Neuronal stem cell (in vitro differentiated cells): ENCODE measurements around the gene PLP1. TPM values are rescaled to one million over a fixed set of nuclear protein-coding genes. Genes with fewer than 3 reads are reported as not detected.

Experiments used
- DNase-seq: peaks from one replicate; pipeline ENCODE4 v3.0.0-alpha.2; 2013; ENCODE audit warnings: low spot score
- H2AFZ ChIP-seq: one replicate; pipeline ENCODE4 v1.6.1; 2013; ENCODE audit warnings: mild to moderate bottlenecking, low read length, inconsistent platforms
- H2AK5ac ChIP-seq: 2 replicates; pipeline ENCODE4 v1.6.1; 2013; ENCODE audit warnings: low read depth, mild to moderate bottlenecking, inconsistent platforms, low read length, moderate library complexity, mixed read lengths
- H2BK120ac ChIP-seq: 2 replicates; pipeline ENCODE4 v1.6.1; 2013; ENCODE audit warnings: low read depth, mild to moderate bottlenecking, inconsistent platforms, low read length, moderate library complexity, mixed read lengths
- H2BK12ac ChIP-seq: one replicate; pipeline ENCODE4 v1.6.1; 2013; ENCODE audit warnings: low read length, inconsistent platforms
- H2BK15ac ChIP-seq: 2 replicates; pipeline ENCODE4 v1.6.1; 2013; ENCODE audit warnings: mild to moderate bottlenecking, low read length, inconsistent platforms, mixed read lengths
- H2BK5ac ChIP-seq: one replicate; pipeline ENCODE4 v1.6.1; 2013; ENCODE audit warnings: inconsistent platforms, mild to moderate bottlenecking, low read length, moderate library complexity
- H3K14ac ChIP-seq: one replicate; pipeline ENCODE4 v1.6.1; 2013; ENCODE audit warnings: low read length, inconsistent platforms
- H3K18ac ChIP-seq: 2 replicates; pipeline ENCODE4 v1.6.1; 2013; ENCODE audit warnings: low read length, inconsistent platforms
- H3K23ac ChIP-seq: 2 replicates; pipeline ENCODE4 v1.6.1; 2013; ENCODE audit warnings: low read depth, mild to moderate bottlenecking, mixed read lengths, low read length, inconsistent platforms; ENCODE audit not compliant: poor library complexity
- H3K27ac ChIP-seq: replicated peaks from 3 replicates; pipeline ENCODE4 v1.5.1; 2013; ENCODE audit warnings: low read length, inconsistent platforms
- H3K27me3 ChIP-seq, 3 experiments: 2 replicates each; pipeline ENCODE4 v1.6.1; 2013; ENCODE audit warnings: low read length in 3 of 3, mild to moderate bottlenecking in 2 of 3, inconsistent platforms in 1 of 3, low read depth in 1 of 3, mixed read lengths in 1 of 3, moderate library complexity in 1 of 3; ENCODE audit not compliant: control insufficient read depth in 3 of 3, insufficient read depth in 3 of 3
- H3K36me3 ChIP-seq, 2 donors: replicated peaks in 1 of 2; 2 replicates each; pipeline ENCODE4 v1.6.1; 2013; ENCODE audit warnings: low read length in 2 of 2; ENCODE audit not compliant: control insufficient read depth in 2 of 2, insufficient read depth in 2 of 2
- H3K4ac ChIP-seq: 2 replicates; pipeline ENCODE4 v1.6.1; 2013; ENCODE audit warnings: inconsistent platforms, mild to moderate bottlenecking, low read length, moderate library complexity
- H3K4me1 ChIP-seq, 2 donors: 1 replicate in 1 of 2; 2 replicates in 1 of 2; pipeline ENCODE4 v1.6.1; 2013; ENCODE audit warnings: low read length in 2 of 2, low read depth in 1 of 2; ENCODE audit not compliant: control insufficient read depth in 2 of 2, insufficient read depth in 1 of 2
- H3K4me2 ChIP-seq: one replicate; pipeline ENCODE4 v1.6.1; 2013; ENCODE audit warnings: mild to moderate bottlenecking, low read length, inconsistent platforms; ENCODE audit not compliant: insufficient read depth, poor library complexity, severe bottlenecking
- H3K4me3 ChIP-seq, 2 donors: 2 replicates each; pipeline ENCODE4 v1.5.1; 2013; ENCODE audit warnings: low read length in 2 of 2, mild to moderate bottlenecking in 2 of 2, inconsistent platforms in 1 of 2, moderate library complexity in 1 of 2
- H3K79me1 ChIP-seq: one replicate; pipeline ENCODE4 v1.6.1; 2013; ENCODE audit warnings: low read depth, mild to moderate bottlenecking, inconsistent platforms, low read length, moderate library complexity
- H3K9ac ChIP-seq: one replicate; pipeline ENCODE4 v1.6.1; 2013; ENCODE audit warnings: mild to moderate bottlenecking, low read depth, low read length, inconsistent platforms; ENCODE audit not compliant: poor library complexity
- H3K9me3 ChIP-seq, 2 donors: replicated peaks in 1 of 2; 2 replicates each; pipeline versions ENCODE3 to v1.6.1; 2013; ENCODE audit warnings: low read length in 2 of 2, mild to moderate bottlenecking in 2 of 2, inconsistent platforms in 1 of 2, low read depth in 1 of 2, mixed read lengths in 1 of 2, moderate library complexity in 1 of 2; ENCODE audit not compliant: control insufficient read depth in 2 of 2, insufficient read depth in 1 of 2
- H4K8ac ChIP-seq: one replicate; pipeline ENCODE4 v1.6.1; 2013; ENCODE audit warnings: low read depth, mild to moderate bottlenecking, inconsistent platforms, low read length, moderate library complexity
- H4K91ac ChIP-seq: one replicate; pipeline ENCODE4 v1.6.1; 2013; ENCODE audit warnings: low read length, low read depth, mild to moderate bottlenecking, inconsistent platforms; ENCODE audit not compliant: poor library complexity
- WGBS, 2 donors: extraction: QIAGEN DNeasy Blood & Tissue Kit; methylation state at CpG; one replicate each; pipeline ENCODE4 v1.1.7; 2013; ENCODE audit warnings: missing lambda C conversion rate in 2 of 2, mixed read lengths in 1 of 2; ENCODE audit not compliant: insufficient read length in 2 of 2, insufficient replicate concordance in 1 of 2; ENCODE audit errors: extremely low coverage in 2 of 2; 5-methylcytosine and 5-hydroxymethylcytosine counted together
- polyA plus RNA-seq, 2 experiments: library from polyadenylated mRNA; stranded (reverse); fragments of 200-250 nt; gene quantifications; one replicate each; pipeline ENCODE4 v1.2.3, GENCODE V29; 2013

PLP1 gene
- polyA plus RNA-seq (2013, experiment 1 of 2): 125 TPM
- polyA plus RNA-seq (2013, experiment 2 of 2): 126 TPM

- Histone ChIP-seq H3K4me1 (peaks cover 24 to 25% of the 10 kb centered on the region in 2 donors), H3K9me3 (no peaks in the 10 kb centered on the region), H4K8ac (no peak within 1 kb of the TSS), H3K79me1 (no peaks in the 10 kb centered on the region), H3K4me3 (peak within 1 kb of the TSS; percentile 35 to 76), H2BK15ac (no peak within 1 kb of the TSS), H3K18ac (peak within 1 kb of the TSS; percentile 6), H4K91ac (no peak within 1 kb of the TSS), H2AK5ac (no peak within 1 kb of the TSS), H3K36me3 (no peaks in the 10 kb centered on the region), H3K4me2 (peak within 1 kb of the TSS; percentile 56), H2BK12ac (no peak within 1 kb of the TSS), H3K27me3 (peaks cover 0 to 10% (median 0%) of the 10 kb centered on the region in 3 experiments), H2BK120ac (no peak within 1 kb of the TSS), H2BK5ac (no peak within 1 kb of the TSS), H3K4ac (no peak within 1 kb of the TSS), H3K27ac (peak within 1 kb of the TSS; percentile 37), H2AFZ (peak within 1 kb of the TSS; percentile 51), H3K23ac (no peak within 1 kb of the TSS), H3K9ac (peak within 1 kb of the TSS; percentile 46), H3K14ac (no peak within 1 kb of the TSS)
- DNase-seq: no peak
- WGBS, 2 donors: no CpG with 5 or more reads among the region's 2 CpGs
Measured at GRCh38 chrX:103776546-103776945, at the start of gene PLP1. Gene PLP1, plus strand, starts transcription at chrX:103776840. Its CDS starts 156 bp downstream, at chrX:103776996.

- Histone ChIP-seq H3K4me3 (no peak overlapping the region), H3K23ac (no peak overlapping the region), H3K27me3 (peaks cover 0 to 83% (median 0%) of the 10 kb centered on the region in 3 experiments), H2BK5ac (no peak overlapping the region), H3K4ac (no peak overlapping the region), H3K4me1 (peaks cover 0 to 13% of the 10 kb centered on the region in 2 donors), H2AK5ac (no peak overlapping the region), H3K4me2 (no peak overlapping the region), H3K14ac (no peak overlapping the region), H2BK12ac (no peak overlapping the region), H4K8ac (no peak overlapping the region), H3K79me1 (no peaks in the 10 kb centered on the region), H2BK120ac (no peak overlapping the region), H2AFZ (no peak overlapping the region), H2BK15ac (peak overlapping the region; percentile 92), H3K9ac (no peak overlapping the region), H3K36me3 (no peaks in the 10 kb centered on the region), H3K9me3 (no peaks in the 10 kb centered on the region), H4K91ac (no peak overlapping the region), H3K18ac (peak overlapping the region; percentile 57), H3K27ac (no peak overlapping the region)
- no CpG with 5 or more reads among the region's 4 CpGs for WGBS, 2 donors
- no peak for DNase-seq
Measured at GRCh38 chrX:103727115-103727514, 49.5 kb upstream of the PLP1 start.

GRCh38 chrX:103729015-103729414 is 47.6 kb upstream of the PLP1 start:
- no CpG with 5 or more reads among the region's 5 CpGs for WGBS, 2 donors
- H3K27ac ChIP-seq: no peak overlapping the region
- no peak overlapping the region for H2BK120ac ChIP-seq
- no peak overlapping the region for H2BK15ac ChIP-seq
- H3K4ac ChIP-seq: no peak overlapping the region
- no peaks in the 10 kb centered on the region for H3K79me1 ChIP-seq
- no peak overlapping the region for H3K4me3 ChIP-seq
- H3K4me2 ChIP-seq: no peak overlapping the region
- no peak overlapping the region for H4K91ac ChIP-seq
- H2BK12ac ChIP-seq: no peak overlapping the region
- H3K18ac ChIP-seq: no peak overlapping the region
- H3K36me3 ChIP-seq: no peaks in the 10 kb centered on the region
- peaks cover 0 to 13% of the 10 kb centered on the region in 2 donors for H3K4me1 ChIP-seq
- H3K27me3 ChIP-seq: peaks cover 0 to 69% (median 0%) of the 10 kb centered on the region in 3 experiments
- H3K23ac ChIP-seq: no peak overlapping the region
- no peak overlapping the region for H3K9ac ChIP-seq
- H3K9me3 ChIP-seq: no peaks in the 10 kb centered on the region
- no peak overlapping the region for H2BK5ac ChIP-seq
- no peak for DNase-seq
- H3K14ac ChIP-seq: no peak overlapping the region
- H4K8ac ChIP-seq: no peak overlapping the region
- no peak overlapping the region for H2AFZ ChIP-seq
- no peak overlapping the region for H2AK5ac ChIP-seq

- H2BK120ac ChIP-seq: no peak overlapping the region
- no peak overlapping the region for H3K23ac ChIP-seq
- no peak overlapping the region for H2AK5ac ChIP-seq
- H3K79me1 ChIP-seq: no peaks in the 10 kb centered on the region
- H2BK5ac ChIP-seq: no peak overlapping the region
- no peak overlapping the region for H2AFZ ChIP-seq
- H3K9me3 ChIP-seq: no peaks in the 10 kb centered on the region
- H3K14ac ChIP-seq: no peak overlapping the region
- H3K4me3 ChIP-seq: no peak overlapping the region
- no peak overlapping the region for H3K4me2 ChIP-seq
- no peaks in the 10 kb centered on the region for H3K36me3 ChIP-seq
- H2BK15ac ChIP-seq: no peak overlapping the region
- H3K27me3 ChIP-seq: peaks cover 0 to 70% (median 0%) of the 10 kb centered on the region in 3 experiments
- H4K8ac ChIP-seq: no peak overlapping the region
- H3K27ac ChIP-seq: no peak overlapping the region
- peaks cover 0 to 13% of the 10 kb centered on the region in 2 donors for H3K4me1 ChIP-seq
- no peak overlapping the region for H3K18ac ChIP-seq
- no peak overlapping the region for H2BK12ac ChIP-seq
- no peak for DNase-seq
- no peak overlapping the region for H4K91ac ChIP-seq
- no CpG with 5 or more reads among the region's 3 CpGs for WGBS, 2 donors
- no peak overlapping the region for H3K4ac ChIP-seq
- H3K9ac ChIP-seq: no peak overlapping the region
Measured at GRCh38 chrX:103730147-103730795, 46.4 kb upstream of the PLP1 start.
